A172 (cell line): ENCODE data around the gene PER2. TPM values are rescaled to one million over a fixed set of nuclear protein-coding genes. Genes with fewer than 3 reads are reported as not detected.
"Not testable (repeated sequence)": the region's sequence is repeated elsewhere in the genome, so short reads cannot be mapped to it uniquely, and the experiment has no call there.

ENCODE experiments used
- DNase-seq: peaks from one replicate; pipeline ENCODE4 v3.0.0-alpha.2; 2015; ENCODE audit warnings: low spot score
- total RNA-seq: library from RNA; depleted of rRNA; stranded (reverse); fragments of >200 nt; shearing (Covaris generic); gene quantifications from 2 replicates; pipeline ENCODE4 v1.2.3, GENCODE V29; 2014; rRNA removed

Gene PER2
- 1.4 and 1.6 TPM in 2 replicates for total RNA-seq

- DNase-seq: peak; percentile 49
These were observed at the start of gene PER2 for GRCh38 chr2:238287737-238288649. Gene PER2, minus strand, starts transcription at chr2:238288610. Its CDS starts 10,674 bp downstream, at chr2:238277936.

- DNase-seq: no peak
These were observed 49.4 kb upstream of the PER2 start for GRCh38 chr2:238337846-238338245.

GRCh38 chr2:238336793-238337444, 48.5 kb upstream of the PER2 start:
- DNase-seq: no peak

- DNase-seq: no peak
These were observed 47.7 kb upstream of the PER2 start for GRCh38 chr2:238336151-238336550.

- not testable (repeated sequence) for DNase-seq
These were observed 47.2 kb upstream of the PER2 start for GRCh38 chr2:238335591-238335990.

GRCh38 chr2:238334885-238335284, 46.5 kb upstream of the PER2 start:
- no peak for DNase-seq

GRCh38 chr2:238331916-238332315, 43.5 kb upstream of the PER2 start:
- no peak for DNase-seq

- no peak for DNase-seq
These were observed 42.0 kb upstream of the PER2 start for GRCh38 chr2:238330391-238330790.

GRCh38 chr2:238327751-238328150, 39.3 kb upstream of the PER2 start:
- no peak for DNase-seq

GRCh38 chr2:238326801-238327365, 38.5 kb upstream of the PER2 start:
- no peak for DNase-seq

GRCh38 chr2:238325694-238326093, 37.3 kb upstream of the PER2 start:
- no peak for DNase-seq

- not testable (repeated sequence) for DNase-seq
These were observed 35.8 kb upstream of the PER2 start for GRCh38 chr2:238324248-238324647.

- no peak for DNase-seq
These were observed 33.6 kb upstream of the PER2 start for GRCh38 chr2:238322001-238322411.

GRCh38 chr2:238321467-238321866, 33.1 kb upstream of the PER2 start:
- no peak for DNase-seq

- no peak for DNase-seq
These were observed 32.4 kb upstream of the PER2 start for GRCh38 chr2:238320648-238321281.

- DNase-seq: peak; percentile 82
These were observed 31.8 kb upstream of the PER2 start, which contains the start of gene TRAF3IP1 for GRCh38 chr2:238320246-238320647. Gene TRAF3IP1, plus strand, starts transcription at chr2:238320518. Its CDS starts 145 bp downstream, at chr2:238320663.

GRCh38 chr2:238315031-238315595, 26.7 kb upstream of the PER2 start:
- no peak for DNase-seq

- no peak for DNase-seq
These were observed 26.2 kb upstream of the PER2 start for GRCh38 chr2:238314576-238314975.

GRCh38 chr2:238313991-238314350, 25.6 kb upstream of the PER2 start:
- DNase-seq: no peak

GRCh38 chr2:238313289-238313990, 25.0 kb upstream of the PER2 start:
- no peak for DNase-seq

GRCh38 chr2:238310721-238311120, 22.3 kb upstream of the PER2 start:
- not testable (repeated sequence) for DNase-seq
